ENCODE measurements around the gene CREG1. TPM values are rescaled to one million over a fixed set of nuclear protein-coding genes. Genes with fewer than 3 reads are reported as not detected.

The CREG1 gene
- total RNA-seq, 1 donor from 2014 or later: 19.2 TPM

DNA sequence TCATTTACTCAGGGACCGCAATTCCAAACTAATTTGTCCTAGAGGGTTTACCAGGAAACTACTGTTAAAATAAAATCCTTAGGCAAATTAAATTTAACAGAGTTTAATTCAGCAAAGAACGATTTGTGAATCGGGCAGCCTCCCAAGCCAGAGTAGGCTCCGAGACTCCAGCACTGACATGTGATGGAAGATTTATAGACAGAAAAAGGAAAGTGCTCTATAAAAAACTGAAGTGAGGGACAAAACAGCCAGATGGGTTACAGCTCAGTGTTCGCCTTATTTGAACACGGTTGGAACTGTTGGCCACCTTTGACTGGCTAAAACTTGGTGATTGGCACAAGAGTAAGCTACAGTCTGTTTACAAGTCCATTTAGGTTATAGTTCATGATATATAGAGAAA lies 41.3 kb upstream of the CREG1 start:
- Mint-ChIP-seq H3K36me3 (ENCODE audit: unreplicated experiment) (no peaks in the 10 kb centered on the region), H3K27me3 (ENCODE audit: unreplicated experiment) (peaks cover 45% of the 10 kb centered on the region), H3K27ac (ENCODE audit: unreplicated experiment) (no peak overlapping the region), H3K4me1 (ENCODE audit: unreplicated experiment) (no peaks in the 10 kb centered on the region), H3K9me3 (ENCODE audit: unreplicated experiment) (no peaks in the 10 kb centered on the region), H3K4me3 (ENCODE audit: unreplicated experiment) (no peak overlapping the region)
- TF ChIP-seq, protein P1, sequence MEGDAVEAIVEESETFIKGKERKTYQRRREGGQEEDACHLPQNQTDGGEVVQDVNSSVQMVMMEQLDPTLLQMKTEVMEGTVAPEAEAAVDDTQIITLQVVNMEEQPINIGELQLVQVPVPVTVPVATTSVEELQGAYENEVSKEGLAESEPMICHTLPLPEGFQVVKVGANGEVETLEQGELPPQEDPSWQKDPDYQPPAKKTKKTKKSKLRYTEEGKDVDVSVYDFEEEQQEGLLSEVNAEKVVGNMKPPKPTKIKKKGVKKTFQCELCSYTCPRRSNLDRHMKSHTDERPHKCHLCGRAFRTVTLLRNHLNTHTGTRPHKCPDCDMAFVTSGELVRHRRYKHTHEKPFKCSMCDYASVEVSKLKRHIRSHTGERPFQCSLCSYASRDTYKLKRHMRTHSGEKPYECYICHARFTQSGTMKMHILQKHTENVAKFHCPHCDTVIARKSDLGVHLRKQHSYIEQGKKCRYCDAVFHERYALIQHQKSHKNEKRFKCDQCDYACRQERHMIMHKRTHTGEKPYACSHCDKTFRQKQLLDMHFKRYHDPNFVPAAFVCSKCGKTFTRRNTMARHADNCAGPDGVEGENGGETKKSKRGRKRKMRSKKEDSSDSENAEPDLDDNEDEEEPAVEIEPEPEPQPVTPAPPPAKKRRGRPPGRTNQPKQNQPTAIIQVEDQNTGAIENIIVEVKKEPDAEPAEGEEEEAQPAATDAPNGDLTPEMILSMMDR (IDR thresholded peaks at IDR 0.05): no peak
- DNase-seq (ENCODE audit: extremely low spot score, unreplicated experiment): no peak

DNA sequence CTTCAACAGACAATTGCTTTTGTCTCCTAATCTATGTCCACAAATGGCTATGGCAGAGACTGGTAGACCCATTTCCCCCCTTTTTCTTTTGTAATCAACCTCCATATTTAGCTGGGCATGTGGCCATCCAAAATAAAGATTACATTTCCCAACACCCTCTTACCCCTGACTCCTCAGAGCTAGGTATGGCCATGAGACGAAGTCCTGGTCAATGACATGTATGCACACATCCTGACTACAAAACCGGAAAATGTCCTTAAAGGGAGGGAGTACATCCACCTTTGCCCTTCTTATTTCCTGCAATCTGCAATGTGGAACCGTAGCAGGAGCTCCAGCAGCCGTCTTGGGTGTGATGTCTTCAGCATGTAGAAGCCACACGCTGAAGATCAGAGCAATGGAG lies 40.3 kb upstream of the CREG1 start:
- Mint-ChIP-seq H3K4me1 (ENCODE audit: unreplicated experiment) (no peaks in the 10 kb centered on the region), H3K27me3 (ENCODE audit: unreplicated experiment) (peaks cover 45% of the 10 kb centered on the region), H3K4me3 (ENCODE audit: unreplicated experiment) (no peak overlapping the region), H3K36me3 (ENCODE audit: unreplicated experiment) (no peaks in the 10 kb centered on the region), H3K9me3 (ENCODE audit: unreplicated experiment) (no peaks in the 10 kb centered on the region), H3K27ac (ENCODE audit: unreplicated experiment) (no peak overlapping the region)
- TF ChIP-seq, protein P1 (IDR thresholded peaks at IDR 0.05): no peak
- no peak for DNase-seq (ENCODE audit: extremely low spot score, unreplicated experiment)

DNA sequence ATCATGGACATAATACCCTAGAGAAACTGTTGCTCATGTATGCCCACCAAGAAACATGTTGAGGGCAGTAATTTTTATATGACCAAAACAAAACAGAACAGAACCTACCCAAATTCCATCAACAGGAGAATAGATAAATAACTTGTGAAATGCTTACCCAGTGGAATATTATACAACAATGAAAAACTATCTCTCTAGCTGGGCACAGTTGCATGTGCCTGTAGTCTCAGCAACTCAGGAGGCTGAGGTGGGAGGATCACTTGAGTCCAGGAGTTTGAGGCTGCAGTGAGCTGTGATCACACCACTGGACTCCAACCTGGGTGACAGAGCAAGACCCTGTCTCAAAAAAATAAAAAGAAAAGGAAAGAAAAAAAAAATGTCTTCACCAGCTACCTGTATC lies 38.9 kb upstream of the CREG1 start:
- Mint-ChIP-seq H3K27me3 (ENCODE audit: unreplicated experiment) (peaks cover 39% of the 10 kb centered on the region), H3K9me3 (ENCODE audit: unreplicated experiment) (no peaks in the 10 kb centered on the region), H3K27ac (ENCODE audit: unreplicated experiment) (no peak overlapping the region), H3K4me1 (ENCODE audit: unreplicated experiment) (no peaks in the 10 kb centered on the region), H3K4me3 (ENCODE audit: unreplicated experiment) (no peak overlapping the region), H3K36me3 (ENCODE audit: unreplicated experiment) (no peaks in the 10 kb centered on the region)
- TF ChIP-seq, protein P1 (IDR thresholded peaks at IDR 0.05): no peak
- DNase-seq (ENCODE audit: extremely low spot score, unreplicated experiment): no peak

DNA sequence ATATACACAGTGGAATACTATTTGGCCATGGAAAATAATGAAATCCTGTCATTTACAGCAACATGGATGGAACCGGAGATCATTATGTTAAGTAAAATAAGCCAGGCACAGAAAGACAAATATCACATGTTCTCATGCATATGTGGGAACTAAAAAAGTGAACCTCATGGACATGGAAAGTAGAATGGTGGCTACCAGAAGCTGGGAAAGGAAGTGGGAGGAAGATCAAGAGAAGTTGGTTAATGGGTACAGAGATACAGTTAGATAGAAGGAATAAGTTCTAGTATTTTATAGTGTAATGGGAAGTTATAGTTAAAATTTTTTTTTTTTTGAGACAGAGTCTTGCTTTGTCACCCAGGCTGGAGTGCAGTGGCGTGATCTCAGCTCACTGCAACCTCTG lies 34.8 kb upstream of the CREG1 start:
- peaks cover 16% of the 10 kb centered on the region for H3K27me3 Mint-ChIP-seq (ENCODE audit: unreplicated experiment)
- TF ChIP-seq, protein P1 (IDR thresholded peaks at IDR 0.05): no peak

DNA sequence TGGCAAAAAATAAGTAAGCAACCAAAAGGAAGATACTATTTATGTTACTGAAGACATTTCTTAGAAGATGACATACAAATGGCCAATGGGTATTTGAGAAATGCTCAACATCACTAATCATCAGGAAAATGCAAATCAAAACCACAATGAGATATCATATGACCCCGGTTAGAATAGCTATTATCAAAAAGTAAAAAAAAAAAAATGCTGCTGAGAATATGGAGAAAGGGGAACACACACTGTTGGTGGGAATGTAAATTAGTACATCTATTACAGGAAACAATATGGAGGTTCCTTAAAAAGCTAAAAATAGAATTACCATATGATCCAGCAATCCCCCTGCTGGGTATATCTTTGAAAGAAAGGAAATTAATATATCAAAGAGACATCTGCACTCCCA lies 34.3 kb upstream of the CREG1 start:
- no peak overlapping the region for H3K4me3 Mint-ChIP-seq (ENCODE audit: unreplicated experiment)
- H3K36me3 Mint-ChIP-seq (ENCODE audit: unreplicated experiment): no peaks in the 10 kb centered on the region
- peaks cover 14% of the 10 kb centered on the region for H3K27me3 Mint-ChIP-seq (ENCODE audit: unreplicated experiment)
- DNase-seq (ENCODE audit: extremely low spot score, unreplicated experiment): no peak
- H3K27ac Mint-ChIP-seq (ENCODE audit: unreplicated experiment): no peak overlapping the region
- no peaks in the 10 kb centered on the region for H3K4me1 Mint-ChIP-seq (ENCODE audit: unreplicated experiment)
- TF ChIP-seq, protein P1 (IDR thresholded peaks at IDR 0.05): no peak
- no peaks in the 10 kb centered on the region for H3K9me3 Mint-ChIP-seq (ENCODE audit: unreplicated experiment)

More for the DNA sequence above, 34.8 kb upstream of the CREG1 start:
- no peaks in the 10 kb centered on the region for H3K9me3 Mint-ChIP-seq (ENCODE audit: unreplicated experiment)
- H3K4me3 Mint-ChIP-seq (ENCODE audit: unreplicated experiment): no peak overlapping the region
- no peaks in the 10 kb centered on the region for H3K36me3 Mint-ChIP-seq (ENCODE audit: unreplicated experiment)
- no peak overlapping the region for H3K27ac Mint-ChIP-seq (ENCODE audit: unreplicated experiment)
- H3K4me1 Mint-ChIP-seq (ENCODE audit: unreplicated experiment): no peaks in the 10 kb centered on the region
- no peak for DNase-seq (ENCODE audit: extremely low spot score, unreplicated experiment)
